GM10847 (cell line): ENCODE results near the gene SOCS6.

Experiments used
- POLR2A ChIP-seq: IDR thresholded peaks from 2 replicates; pipeline ENCODE4 v1.6.1; 2011; ENCODE audit not compliant: insufficient read length; ENCODE audit errors: extremely low read depth

SOCS6 gene, protein sequence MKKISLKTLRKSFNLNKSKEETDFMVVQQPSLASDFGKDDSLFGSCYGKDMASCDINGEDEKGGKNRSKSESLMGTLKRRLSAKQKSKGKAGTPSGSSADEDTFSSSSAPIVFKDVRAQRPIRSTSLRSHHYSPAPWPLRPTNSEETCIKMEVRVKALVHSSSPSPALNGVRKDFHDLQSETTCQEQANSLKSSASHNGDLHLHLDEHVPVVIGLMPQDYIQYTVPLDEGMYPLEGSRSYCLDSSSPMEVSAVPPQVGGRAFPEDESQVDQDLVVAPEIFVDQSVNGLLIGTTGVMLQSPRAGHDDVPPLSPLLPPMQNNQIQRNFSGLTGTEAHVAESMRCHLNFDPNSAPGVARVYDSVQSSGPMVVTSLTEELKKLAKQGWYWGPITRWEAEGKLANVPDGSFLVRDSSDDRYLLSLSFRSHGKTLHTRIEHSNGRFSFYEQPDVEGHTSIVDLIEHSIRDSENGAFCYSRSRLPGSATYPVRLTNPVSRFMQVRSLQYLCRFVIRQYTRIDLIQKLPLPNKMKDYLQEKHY

GRCh38 chr18:70288851-70289328 is at the start of gene SOCS6:
Gene SOCS6, plus strand, starts transcription at chr18:70289045. Its CDS starts 35,624 bp downstream, at chr18:70324669.
- peak; percentile 57 for TF ChIP-seq POLR2A

DNA sequence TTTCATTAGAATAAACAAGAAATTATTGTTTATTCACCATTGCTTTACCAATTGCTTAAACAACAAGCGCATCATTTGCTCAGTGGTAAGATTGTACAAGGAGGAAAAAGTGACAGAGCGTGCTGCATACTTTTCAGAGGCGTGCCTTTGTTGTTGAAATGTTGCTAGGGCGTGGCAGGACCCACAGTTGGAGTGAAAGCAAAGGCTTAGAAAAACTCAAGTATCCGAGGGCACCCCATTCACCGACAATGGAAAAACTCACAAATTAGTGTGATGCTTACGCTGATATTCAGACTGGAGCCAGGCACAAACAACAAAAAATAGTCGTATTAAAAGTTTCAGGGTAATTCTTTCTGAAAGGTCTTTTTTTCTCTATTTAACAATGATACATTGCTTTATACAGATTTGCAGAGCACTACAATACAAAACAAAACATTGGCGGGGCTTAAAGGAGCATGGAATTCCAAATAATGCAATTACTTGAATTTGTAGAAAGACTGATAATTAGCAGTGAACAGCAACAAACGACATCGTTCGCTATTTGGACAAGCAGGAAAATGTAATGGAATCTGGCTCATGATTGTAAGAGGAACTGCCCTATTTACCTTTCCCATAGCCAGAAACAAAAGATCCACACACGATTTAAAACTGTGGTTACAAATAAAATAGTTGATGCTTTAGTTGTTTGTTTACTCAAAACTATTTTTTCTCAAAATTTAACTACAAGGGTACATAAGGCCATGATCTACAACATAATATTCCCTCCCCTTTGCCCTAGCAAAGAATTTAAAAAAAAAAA is 45.5 kb upstream of the SOCS6 start:
- no peak for TF ChIP-seq POLR2A

GRCh38 chr18:70246061-70246466 is 42.8 kb upstream of the SOCS6 start:
- TF ChIP-seq POLR2A: no peak

DNA sequence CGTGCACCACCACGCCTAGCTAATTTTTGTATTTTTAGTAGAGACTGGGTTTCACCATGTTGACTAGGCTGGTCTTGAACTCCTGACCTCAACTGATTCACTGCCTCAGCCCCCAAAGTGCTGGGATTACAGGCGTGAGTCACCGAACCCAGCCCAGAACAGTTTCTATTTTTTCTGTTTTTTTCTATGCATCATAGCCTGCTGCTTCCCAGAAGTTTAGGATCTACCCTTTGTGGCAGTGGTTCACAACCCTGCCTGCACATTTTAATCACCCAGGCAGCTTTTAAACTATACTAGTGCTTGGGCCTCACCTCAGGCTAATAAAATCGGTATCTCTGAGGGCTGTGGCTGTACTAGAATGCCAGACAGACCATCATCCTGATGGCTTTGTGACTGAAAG is 39.7 kb upstream of the SOCS6 start:
- no peak for TF ChIP-seq POLR2A

GRCh38 chr18:70250781-70251180 is 38.1 kb upstream of the SOCS6 start:
- TF ChIP-seq POLR2A: no peak

DNA sequence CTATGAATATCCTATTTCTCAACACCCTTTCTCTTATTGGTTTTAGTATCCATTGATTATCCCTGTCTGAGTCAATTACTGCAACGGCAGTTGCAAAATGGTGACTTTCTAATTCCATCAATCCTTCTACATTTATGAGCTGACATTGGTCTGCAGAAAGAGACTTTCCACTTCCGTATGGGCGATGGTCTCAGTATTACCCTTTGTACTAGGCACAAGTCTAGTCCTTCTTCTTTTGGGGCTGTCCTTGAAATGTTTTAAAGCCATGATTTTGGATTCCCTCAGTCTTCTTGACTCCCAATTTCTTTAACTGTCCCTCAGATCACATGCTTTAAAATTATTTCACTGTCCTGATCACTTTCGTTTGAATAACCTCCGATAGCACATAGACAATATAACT is 32.7 kb upstream of the SOCS6 start:
- no peak for TF ChIP-seq POLR2A

DNA sequence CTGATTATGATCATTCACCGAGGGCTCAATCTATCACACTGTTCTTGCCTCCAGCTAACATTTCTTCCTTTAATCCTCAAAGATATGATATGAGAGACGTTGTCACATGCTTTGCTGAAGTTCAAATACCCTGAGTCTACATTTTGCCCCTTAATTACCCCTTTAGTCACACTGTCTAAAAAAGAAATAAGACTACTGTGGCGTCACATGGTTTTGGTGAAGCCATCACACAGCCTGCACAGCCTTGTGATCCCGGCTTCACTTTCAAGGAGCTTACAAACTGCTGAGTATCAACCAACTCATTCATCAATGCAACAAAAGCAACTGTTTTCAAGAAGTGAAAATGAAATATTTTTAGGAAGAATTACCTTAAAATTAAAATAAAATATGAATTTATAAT is 31.9 kb upstream of the SOCS6 start:
- no peak for TF ChIP-seq POLR2A

DNA sequence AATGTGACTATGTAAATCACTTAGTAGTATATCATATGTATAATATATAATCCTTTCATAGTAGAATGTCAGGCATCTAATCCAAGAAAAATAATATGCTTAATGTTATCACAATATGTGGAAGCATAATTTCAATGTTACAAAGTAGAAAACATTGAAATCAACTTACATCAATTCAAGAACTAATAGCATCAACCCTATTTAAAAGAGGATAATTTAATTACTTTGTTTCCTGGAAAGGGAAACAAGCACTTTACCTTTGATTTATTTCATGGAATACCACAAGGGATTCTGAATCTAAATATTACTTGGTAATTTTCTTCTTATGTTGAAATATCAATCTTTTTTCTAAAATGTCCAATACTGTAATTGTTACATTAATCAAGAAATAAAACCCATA is 30.6 kb upstream of the SOCS6 start:
- no peak for TF ChIP-seq POLR2A

GRCh38 chr18:70260683-70261082 is 28.2 kb upstream of the SOCS6 start:
- no peak for TF ChIP-seq POLR2A

GRCh38 chr18:70261141-70261788 is 27.6 kb upstream of the SOCS6 start:
- TF ChIP-seq POLR2A: no peak

GRCh38 chr18:70263336-70263735 is 25.5 kb upstream of the SOCS6 start:
- TF ChIP-seq POLR2A: no peak

- TF ChIP-seq POLR2A: no peak
Measured at GRCh38 chr18:70271742-70272141, 17.1 kb upstream of the SOCS6 start.

DNA sequence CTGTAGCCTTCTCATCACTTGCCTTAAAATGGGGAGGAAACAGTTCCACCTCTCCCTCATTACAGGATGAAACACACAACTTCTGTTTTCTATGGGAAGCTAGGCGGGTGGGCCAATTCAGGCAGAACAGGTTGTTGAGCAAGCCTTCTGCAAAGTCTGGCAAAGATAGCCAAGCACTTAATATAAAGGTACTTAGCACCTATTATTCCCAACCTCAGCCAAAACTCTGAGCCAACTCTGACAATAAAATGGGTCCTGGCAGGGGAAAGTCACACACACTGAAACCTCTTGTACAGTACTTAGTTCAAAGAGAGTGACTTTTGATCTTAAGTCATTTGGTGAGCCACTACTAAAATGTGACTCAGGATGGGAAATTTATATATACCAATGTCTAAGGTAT is 15.8 kb upstream of the SOCS6 start:
- no peak for TF ChIP-seq POLR2A

- TF ChIP-seq POLR2A: no peak
Measured at GRCh38 chr18:70276416-70277191, 12.2 kb upstream of the SOCS6 start.

DNA sequence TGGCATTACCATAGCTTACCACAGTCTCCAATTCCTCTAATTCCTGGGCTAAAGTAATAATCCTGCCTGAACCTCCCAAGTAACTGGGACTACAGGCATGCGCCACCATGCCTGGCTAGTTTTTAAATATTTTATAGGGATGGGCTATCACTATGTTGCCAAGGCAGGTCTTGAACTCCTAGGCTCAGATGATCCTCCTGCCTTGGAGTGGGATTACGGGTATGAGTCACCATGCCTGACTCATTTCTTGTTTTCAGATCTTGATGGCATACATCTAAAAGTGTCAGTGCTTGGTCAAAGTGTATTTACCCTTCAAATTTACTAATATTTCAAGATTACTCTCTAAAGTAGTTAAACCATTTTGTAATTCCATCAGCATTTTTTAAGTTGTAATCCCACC is 9.4 kb upstream of the SOCS6 start:
- no peak for TF ChIP-seq POLR2A
